CD4-positive, alpha-beta T cell (primary cell): ENCODE measurements around the gene SPEM3. TPM values are rescaled to one million over a fixed set of nuclear protein-coding genes. Genes with fewer than 3 reads are reported as not detected.

Source experiments
- ATAC-seq: fragments of 200-7000 bp; cut with Tn5 transposase; one replicate; pipeline ENCODE4 v1.10.0; 2022; ENCODE audit warnings: mild to moderate bottlenecking; ENCODE audit not compliant: poor library complexity
- CTCF ChIA-PET: fragments of 350-600 bp; sonication (Branson Sonifier 250); formaldehyde crosslinking; loops from one replicate; lab custom pipeline; 2021; ENCODE audit warnings: antibody characterized with exemption, inconsistent platforms; lab: Charles Lee
- POLR2A ChIA-PET: fragments of 350-600 bp; sonication (Branson Sonifier 250); formaldehyde crosslinking; loops from one replicate; lab custom pipeline; 2021; ENCODE audit warnings: antibody characterized with exemption, inconsistent platforms; lab: Charles Lee
- DNase-seq, 14 experiments: peaks; one replicate each; pipeline ENCODE4 v3.0.0-alpha.2; 2013 to 2020; ENCODE audit warnings: mixed read lengths in 2 of 14
- H3K27ac ChIP-seq, 2 donors: one replicate each; pipeline versions ENCODE4 v1.5.1 to v1.7.0; 2013; ENCODE audit warnings: low read length in 2 of 2, low read depth in 1 of 2, mild to moderate bottlenecking in 1 of 2
- H3K27me3 ChIP-seq, 2 experiments: 1 replicate in 1 of 2; 2 replicates in 1 of 2; pipeline versions ENCODE4 v1.6.1 to v1.7.0; 2013; ENCODE audit warnings: low read length in 2 of 2, control low read depth in 1 of 2, mild to moderate bottlenecking in 1 of 2, moderate library complexity in 1 of 2; ENCODE audit not compliant: insufficient read depth in 2 of 2, control insufficient read depth in 1 of 2
- H3K36me3 ChIP-seq: one replicate; pipeline ENCODE4 v1.6.1; 2013; ENCODE audit warnings: low read length, control low read depth; ENCODE audit not compliant: insufficient read depth
- H3K4me1 ChIP-seq: one replicate; pipeline ENCODE4 v1.6.1; 2013; ENCODE audit warnings: low read length, control low read depth; ENCODE audit not compliant: insufficient read depth
- H3K4me3 ChIP-seq: one replicate; pipeline ENCODE4 v1.5.1; 2013; ENCODE audit warnings: mild to moderate bottlenecking, low read length, moderate library complexity
- H3K9me3 ChIP-seq, 2 experiments: 1 replicate in 1 of 2; 2 replicates in 1 of 2; pipeline versions ENCODE4 v1.6.1 to v1.7.0; 2013; ENCODE audit warnings: low read length in 2 of 2, mild to moderate bottlenecking in 2 of 2, control low read depth in 1 of 2, moderate library complexity in 1 of 2; ENCODE audit not compliant: control insufficient read depth in 1 of 2, insufficient read depth in 1 of 2
- H3K27ac Mint-ChIP-seq: one replicate; pipeline ENCODE4 v1.8.0; 2020; ENCODE audit warnings: mixed read lengths
- H3K27me3 Mint-ChIP-seq: one replicate; pipeline ENCODE4 v1.8.0; 2021; ENCODE audit warnings: mixed read lengths
- H3K36me3 Mint-ChIP-seq: one replicate; pipeline ENCODE4 v1.8.0; 2021; ENCODE audit warnings: low read depth, mixed read lengths
- H3K4me1 Mint-ChIP-seq: one replicate; pipeline ENCODE4 v1.8.0; 2021; ENCODE audit warnings: low read depth, mixed read lengths
- H3K4me3 Mint-ChIP-seq: one replicate; pipeline ENCODE4 v1.8.0; 2020; ENCODE audit warnings: mild to moderate bottlenecking, mixed read lengths
- H3K9me3 Mint-ChIP-seq: one replicate; pipeline ENCODE4 v1.8.0; 2020; ENCODE audit warnings: mixed read lengths
- CTCF ChIP-seq: fragments of 200-600 bp; IDR thresholded peaks from one replicate; pipeline ENCODE4 v1.8.0; 2022; ENCODE audit warnings: antibody characterized with exemption, mild to moderate bottlenecking
- intact Hi-C, 2 experiments: fragments of 100-400 bp; cut with DNase I in 1 of 2; cut with micrococcal nuclease in 1 of 2; formaldehyde crosslinking; loops; one replicate each; pipeline versions ENCODE4 v1.15.1 to v1.9.0; 2023 to 2025; cut with DNase I, micrococcal nuclease
- polyA plus RNA-seq, 2 donors: library from polyadenylated mRNA; unstranded; fragments of 120-200 nt; gene quantifications; one replicate each; pipeline ENCODE4 v1.2.1, GENCODE V29; 2013
- total RNA-seq, 174 experiments: library from RNA in 2 of 174; stranded (reverse) in 2 of 174; gene quantifications; one replicate each; pipeline ENCODE4 v1.2.3 and lab custom pipeline; 2021 to 2026

The SPEM3 gene
- not detected for total RNA-seq
- polyA plus RNA-seq (2013, experiment 1 of 2), result not detected
- not detected for polyA plus RNA-seq (2013, experiment 2 of 2)
- total RNA-seq (lab: John Stamatoyannopoulos, UW), result 0 to 0.11 (median 0) reads per million in 172 experiments

GRCh38 chr17:7428557-7428956 is at the start of gene SPEM3:
SPEM3 (plus strand) TSS chr17:7428857; CDS start chr17:7428903, 46 bp downstream.
- no peaks in the 10 kb centered on the region for H3K36me3 ChIP-seq
- no peak within 1 kb of the TSS for H3K27ac Mint-ChIP-seq
- H3K4me3 Mint-ChIP-seq, result no peak within 1 kb of the TSS
- H3K27ac ChIP-seq, result no peak within 1 kb of the TSS
- H3K9me3 Mint-ChIP-seq, result no peaks in the 10 kb centered on the region
- no peaks in the 10 kb centered on the region for H3K27me3 Mint-ChIP-seq
- H3K4me1 ChIP-seq, result no peaks in the 10 kb centered on the region
- no peak within 1 kb of the TSS for H3K4me3 ChIP-seq
- POLR2A ChIA-PET, result no interaction called here
- no peaks in the 10 kb centered on the region for H3K27me3 ChIP-seq
- intact Hi-C loops, result no loop called here
- CTCF ChIA-PET, result no interaction called here
- no peak for TF ChIP-seq CTCF
- no peaks in the 10 kb centered on the region for H3K4me1 Mint-ChIP-seq
- DNase-seq, result no peak
- no peaks in the 10 kb centered on the region for H3K9me3 ChIP-seq
- H3K36me3 Mint-ChIP-seq, result no peaks in the 10 kb centered on the region
- no peak for ATAC-seq

GRCh38 chr17:7379134-7379533 is 49.5 kb upstream of the SPEM3 start:
- H3K27me3 Mint-ChIP-seq, result peaks cover 55% of the 10 kb centered on the region
- peaks cover 21 to 22% of the 10 kb centered on the region in 2 experiments for H3K27me3 ChIP-seq
- H3K4me3 ChIP-seq, result no peak overlapping the region
- no peaks in the 10 kb centered on the region for H3K9me3 Mint-ChIP-seq
- no peak overlapping the region for H3K27ac Mint-ChIP-seq
- no peak for TF ChIP-seq CTCF
- no peak overlapping the region for H3K4me3 Mint-ChIP-seq
- intact Hi-C loops, result no loop called here
- ATAC-seq (no peak), DNase-seq (no peak)
- no peaks in the 10 kb centered on the region for H3K36me3 Mint-ChIP-seq
- ChIA-PET POLR2A (no interaction called here), CTCF (no interaction called here)
- H3K9me3 ChIP-seq, result peaks cover 0 to 4% of the 10 kb centered on the region in 2 experiments
- H3K4me1 ChIP-seq, result peaks cover 20% of the 10 kb centered on the region
- H3K27ac ChIP-seq, result no peak overlapping the region
- H3K4me1 Mint-ChIP-seq, result peaks cover 4% of the 10 kb centered on the region
- no peaks in the 10 kb centered on the region for H3K36me3 ChIP-seq

- Mint-ChIP-seq H3K4me3 (peak overlapping the region; percentile 56), H3K9me3 (no peaks in the 10 kb centered on the region), H3K4me1 (peaks cover 10% of the 10 kb centered on the region), H3K36me3 (peaks cover 4% of the 10 kb centered on the region), H3K27ac (no peak overlapping the region), H3K27me3 (peaks cover 55% of the 10 kb centered on the region)
- ChIA-PET POLR2A (no interaction called here), CTCF (interaction anchor here (0.8 kb wide), 1 partner anchor 24 kb away, joined by 4 read pairs; no protein-coding TSS in a partner anchor)
- no peak for DNase-seq
- Histone ChIP-seq H3K36me3 (no peaks in the 10 kb centered on the region), H3K4me1 (peaks cover 28% of the 10 kb centered on the region), H3K4me3 (no peak overlapping the region), H3K27ac (no peak overlapping the region), H3K27me3 (peaks cover 21 to 22% of the 10 kb centered on the region in 2 experiments), H3K9me3 (peaks cover 0 to 4% of the 10 kb centered on the region in 2 experiments)
- intact Hi-C loops, result loop anchor here in 1 of 2 experiments (10.0 kb wide), 1 partner anchor 54 kb away; the partner anchor contains the start of genes FGF11 and TMEM102
- no peak for TF ChIP-seq CTCF
- ATAC-seq, result no peak
Observed at GRCh38 chr17:7380321-7380720, 48.3 kb upstream of the SPEM3 start.
